ENCODE measurements around the gene PTPN11. TPM values are rescaled to one million over a fixed set of nuclear protein-coding genes. Genes with fewer than 3 reads are reported as not detected.

PTPN11 gene
- polyA plus RNA-seq, 3 donors = 11.1 to 41.9 (median 28.8) TPM

DNA sequence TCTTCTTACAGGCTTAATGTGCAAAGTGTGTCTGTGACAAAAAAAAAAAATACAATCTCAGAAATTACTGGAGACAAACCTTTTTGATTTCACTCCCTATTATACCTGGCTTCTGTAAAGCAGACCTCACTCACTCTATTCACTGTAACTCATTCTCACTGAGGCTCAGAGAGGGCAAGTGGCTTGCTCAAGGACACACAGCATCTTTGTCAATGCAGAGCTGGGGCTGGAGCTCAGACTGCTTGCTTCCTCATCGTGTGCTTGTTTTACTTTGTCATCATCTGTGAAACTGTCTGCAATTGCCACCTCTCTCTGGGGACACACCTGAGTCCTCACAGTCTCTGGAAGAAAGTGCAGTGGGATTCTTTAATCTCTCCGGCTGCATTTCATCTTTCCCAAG lies 120.0 kb downstream of the PTPN11 start:
- TF ChIP-seq, protein P1, sequence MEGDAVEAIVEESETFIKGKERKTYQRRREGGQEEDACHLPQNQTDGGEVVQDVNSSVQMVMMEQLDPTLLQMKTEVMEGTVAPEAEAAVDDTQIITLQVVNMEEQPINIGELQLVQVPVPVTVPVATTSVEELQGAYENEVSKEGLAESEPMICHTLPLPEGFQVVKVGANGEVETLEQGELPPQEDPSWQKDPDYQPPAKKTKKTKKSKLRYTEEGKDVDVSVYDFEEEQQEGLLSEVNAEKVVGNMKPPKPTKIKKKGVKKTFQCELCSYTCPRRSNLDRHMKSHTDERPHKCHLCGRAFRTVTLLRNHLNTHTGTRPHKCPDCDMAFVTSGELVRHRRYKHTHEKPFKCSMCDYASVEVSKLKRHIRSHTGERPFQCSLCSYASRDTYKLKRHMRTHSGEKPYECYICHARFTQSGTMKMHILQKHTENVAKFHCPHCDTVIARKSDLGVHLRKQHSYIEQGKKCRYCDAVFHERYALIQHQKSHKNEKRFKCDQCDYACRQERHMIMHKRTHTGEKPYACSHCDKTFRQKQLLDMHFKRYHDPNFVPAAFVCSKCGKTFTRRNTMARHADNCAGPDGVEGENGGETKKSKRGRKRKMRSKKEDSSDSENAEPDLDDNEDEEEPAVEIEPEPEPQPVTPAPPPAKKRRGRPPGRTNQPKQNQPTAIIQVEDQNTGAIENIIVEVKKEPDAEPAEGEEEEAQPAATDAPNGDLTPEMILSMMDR (IDR thresholded peaks at IDR 0.05) = no peak
- Histone ChIP-seq H3K9ac (ENCODE audit: insufficient read depth, low read length, poor library complexity, severe bottlenecking) (no peak overlapping the region), H3K27ac (ENCODE audit: low read depth in 1 of 2, low read length in 2 of 2) (no peak overlapping the region), H3K36me3 (replicated peaks in 1 of 2; ENCODE audit: control insufficient read depth in 1 of 2, insufficient read depth in 2 of 2, low read length in 2 of 2) (no peaks in the 10 kb centered on the region), H3K4me1 (ENCODE audit: control insufficient read depth in 1 of 2, insufficient read depth in 2 of 2, low read length in 2 of 2) (no peaks in the 10 kb centered on the region), H2AFZ (ENCODE audit: insufficient read depth, low read depth, low read length, poor library complexity, severe bottlenecking) (no peak overlapping the region), H3K79me2 (ENCODE audit: insufficient read depth, low read length) (no peaks in the 10 kb centered on the region), H3K9me3 (replicated peaks in 1 of 2; ENCODE audit: control insufficient read depth in 1 of 2, insufficient read depth in 1 of 2, low read length in 2 of 2) (no peaks in the 10 kb centered on the region), H3K4me3 (replicated peaks in 1 of 3; ENCODE audit: low read depth in 2 of 3, low read length in 3 of 3) (no peak overlapping the region), H4K20me1 (ENCODE audit: insufficient read depth, low read length) (no peaks in the 10 kb centered on the region), H3K4me2 (replicated peaks; ENCODE audit: extremely low read depth, low read length, poor library complexity, severe bottlenecking) (no peak overlapping the region), H3K27me3 (ENCODE audit: control insufficient read depth in 2 of 2, insufficient read depth in 2 of 2, low read length in 2 of 2) (no peaks in the 10 kb centered on the region)
- Mint-ChIP-seq H3K4me3 (no peak overlapping the region), H3K27ac (no peak overlapping the region), H3K9me3 (peaks cover 0 to 5% (median 2%) of the 10 kb centered on the region in 7 donors), H3K27me3 (ENCODE audit: low read depth in 3 of 3) (peaks cover 1 to 4% (median 4%) of the 10 kb centered on the region in 3 donors), H3K4me1 (peaks cover 5% of the 10 kb centered on the region), H3K36me3 (no peaks in the 10 kb centered on the region)
- no peak for DNase-seq
- intact Hi-C loops (cut with micrococcal nuclease) = no loop called here
- 25% methylated on average over 1 of the region's 2 CpGs for WGBS (ENCODE audit: insufficient coverage)

DNA sequence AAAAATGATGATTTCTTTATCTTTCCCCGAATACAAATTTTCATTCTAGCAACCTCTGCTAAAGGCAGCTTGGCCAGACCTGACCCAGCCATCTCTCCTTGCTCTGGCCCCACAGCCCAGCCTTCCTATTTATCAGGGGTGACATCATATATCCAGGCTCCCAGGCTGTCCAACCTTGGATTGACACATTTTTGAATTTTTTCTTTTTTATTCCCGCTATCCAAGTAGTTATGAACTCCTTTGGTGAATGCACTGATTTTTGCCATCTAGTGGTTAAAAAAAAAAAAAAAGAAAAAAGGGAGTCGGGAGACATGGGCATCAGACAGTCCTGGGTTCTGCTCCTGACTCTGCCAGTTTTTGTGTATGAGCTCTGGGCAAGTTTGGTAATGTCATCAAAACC lies 120.5 kb downstream of the PTPN11 start:
- WGBS (ENCODE audit: insufficient coverage) = no CpG with 5 or more reads among the region's 3 CpGs
- TF ChIP-seq, protein P1 (IDR thresholded peaks at IDR 0.05) = no peak
- Histone ChIP-seq H3K27me3 (ENCODE audit: control insufficient read depth in 2 of 2, insufficient read depth in 2 of 2, low read length in 2 of 2) (no peaks in the 10 kb centered on the region), H3K4me1 (ENCODE audit: control insufficient read depth in 1 of 2, insufficient read depth in 2 of 2, low read length in 2 of 2) (no peaks in the 10 kb centered on the region), H3K9ac (ENCODE audit: insufficient read depth, low read length, poor library complexity, severe bottlenecking) (no peak overlapping the region), H2AFZ (ENCODE audit: insufficient read depth, low read depth, low read length, poor library complexity, severe bottlenecking) (no peak overlapping the region), H3K4me3 (replicated peaks in 1 of 3; ENCODE audit: low read depth in 2 of 3, low read length in 3 of 3) (no peak overlapping the region), H3K36me3 (replicated peaks in 1 of 2; ENCODE audit: control insufficient read depth in 1 of 2, insufficient read depth in 2 of 2, low read length in 2 of 2) (no peaks in the 10 kb centered on the region), H3K27ac (ENCODE audit: low read depth in 1 of 2, low read length in 2 of 2) (no peak overlapping the region), H3K4me2 (replicated peaks; ENCODE audit: extremely low read depth, low read length, poor library complexity, severe bottlenecking) (no peak overlapping the region), H3K79me2 (ENCODE audit: insufficient read depth, low read length) (no peaks in the 10 kb centered on the region), H3K9me3 (replicated peaks in 1 of 2; ENCODE audit: control insufficient read depth in 1 of 2, insufficient read depth in 1 of 2, low read length in 2 of 2) (no peaks in the 10 kb centered on the region), H4K20me1 (ENCODE audit: insufficient read depth, low read length) (no peaks in the 10 kb centered on the region)
- Mint-ChIP-seq H3K9me3 (peaks cover 0 to 5% (median 2%) of the 10 kb centered on the region in 7 donors), H3K4me3 (no peak overlapping the region), H3K27ac (no peak overlapping the region), H3K27me3 (ENCODE audit: low read depth in 3 of 3) (peaks cover 2 to 4% (median 3%) of the 10 kb centered on the region in 3 donors), H3K4me1 (peaks cover 5% of the 10 kb centered on the region), H3K36me3 (no peaks in the 10 kb centered on the region)
- intact Hi-C loops (cut with micrococcal nuclease) = no loop called here
- DNase-seq = no peak

Measured in CD14-positive monocyte (primary cell).